ENCODE results near the gene VTI1A. TPM values are rescaled to one million over a fixed set of nuclear protein-coding genes. Genes with fewer than 3 reads are reported as not detected.

VTI1A gene
- total RNA-seq, 1 experiment from 2014 or later = 32.4 TPM

DNA sequence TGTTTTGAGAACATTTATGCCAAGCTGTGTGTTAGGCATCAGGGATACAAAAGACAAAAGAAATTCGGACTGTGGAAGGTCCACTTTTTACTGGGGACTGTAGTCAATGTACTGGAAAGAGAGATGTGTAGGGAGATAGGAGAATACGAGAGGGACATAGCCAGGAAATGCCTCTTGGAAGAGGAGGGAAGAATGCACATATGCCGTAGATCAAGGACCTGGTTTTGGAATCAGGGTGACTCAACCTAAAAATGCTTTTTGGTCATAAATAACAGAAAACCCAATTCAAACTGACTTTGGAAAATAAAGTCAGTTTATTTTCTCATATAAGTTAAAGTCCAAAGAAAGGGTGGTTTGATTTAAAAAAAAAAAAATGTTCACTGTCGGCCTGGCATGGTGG lies 362.7 kb downstream of the VTI1A start:
- no peak for DNase-seq (ENCODE audit: low read depth)

DNA sequence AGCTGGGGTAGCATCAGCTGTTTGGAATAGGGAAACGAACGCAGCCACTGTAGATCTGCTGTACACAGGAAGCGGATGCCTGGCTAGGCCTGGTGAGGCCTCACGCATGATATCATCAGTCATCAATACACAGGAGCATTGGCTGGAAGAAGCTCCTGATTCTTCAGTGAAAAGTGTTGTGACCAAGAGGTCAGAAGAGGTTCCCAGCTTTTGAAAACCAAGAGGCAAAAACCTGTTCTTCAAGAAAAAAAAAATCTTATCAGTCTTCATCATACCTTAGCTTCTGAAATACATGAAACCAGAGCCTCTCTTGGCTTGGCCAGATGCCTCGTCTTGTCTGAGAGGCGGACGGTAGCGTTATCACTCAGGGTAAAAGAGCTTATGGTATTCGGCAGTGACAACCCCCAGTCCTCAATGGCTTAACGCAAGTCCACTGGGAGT lies 363.7 kb downstream of the VTI1A start:
- no peak for DNase-seq (ENCODE audit: low read depth)

DNA sequence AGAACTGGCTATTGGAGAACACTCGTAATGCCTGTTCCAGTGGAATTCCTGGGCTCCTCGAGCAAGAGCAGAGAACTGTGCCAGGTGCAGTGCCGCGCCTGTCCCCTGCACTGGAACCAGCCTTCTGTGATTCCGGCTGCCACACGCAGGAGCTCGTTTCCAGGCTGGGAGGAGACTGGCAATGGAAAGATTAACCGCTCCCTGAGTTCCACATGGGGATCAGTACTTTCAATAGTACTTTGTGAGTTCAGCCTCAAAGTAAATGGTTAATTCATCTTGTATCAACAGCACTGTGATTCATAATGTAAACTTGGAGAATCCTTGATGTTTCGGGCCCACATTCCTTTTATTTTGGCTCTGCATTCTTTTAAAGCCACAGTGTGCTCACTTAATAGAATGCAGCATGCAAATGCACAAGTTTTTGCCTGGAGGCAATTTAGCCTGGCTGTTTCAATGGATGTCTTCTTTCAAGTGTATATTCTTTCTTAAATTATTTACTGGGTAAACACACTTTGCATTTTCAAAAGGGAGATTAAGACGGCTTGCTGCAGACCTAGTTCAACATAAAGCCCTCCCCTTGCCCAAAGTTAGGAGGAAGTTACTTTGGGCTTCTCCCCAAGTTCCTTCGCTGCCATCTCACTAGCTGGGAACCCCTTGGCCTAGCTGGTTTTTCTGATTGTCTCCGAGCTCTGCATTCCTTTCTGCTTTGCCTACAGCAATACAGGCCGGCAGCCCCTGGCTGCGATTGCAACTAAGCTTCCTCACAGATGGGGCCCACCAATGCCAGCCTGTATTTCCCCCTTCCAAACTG lies 364.9 kb downstream of the VTI1A start:
- peak; percentile 98 for DNase-seq (ENCODE audit: low read depth)

DNA sequence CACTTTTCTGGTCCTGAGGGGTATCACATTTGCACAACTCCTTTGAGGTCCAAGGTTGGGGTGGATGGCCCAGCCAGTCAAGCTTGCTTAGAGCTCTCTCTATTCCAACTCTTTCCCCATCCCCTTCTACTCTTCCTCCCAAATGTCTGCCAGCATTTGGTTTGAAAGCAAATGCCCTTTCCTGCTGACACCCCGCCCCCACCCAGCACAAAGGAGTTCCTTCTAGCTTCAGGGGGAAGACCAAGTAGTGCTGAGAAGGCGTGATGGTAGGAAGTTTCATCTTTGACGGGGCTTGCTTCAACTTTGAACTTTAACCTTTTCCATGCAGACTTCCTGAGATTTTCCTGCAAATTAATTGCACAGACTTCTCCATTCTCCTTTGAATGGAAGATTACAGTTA lies 365.6 kb downstream of the VTI1A start:
- peak; percentile 7 for DNase-seq (ENCODE audit: low read depth)

DNA sequence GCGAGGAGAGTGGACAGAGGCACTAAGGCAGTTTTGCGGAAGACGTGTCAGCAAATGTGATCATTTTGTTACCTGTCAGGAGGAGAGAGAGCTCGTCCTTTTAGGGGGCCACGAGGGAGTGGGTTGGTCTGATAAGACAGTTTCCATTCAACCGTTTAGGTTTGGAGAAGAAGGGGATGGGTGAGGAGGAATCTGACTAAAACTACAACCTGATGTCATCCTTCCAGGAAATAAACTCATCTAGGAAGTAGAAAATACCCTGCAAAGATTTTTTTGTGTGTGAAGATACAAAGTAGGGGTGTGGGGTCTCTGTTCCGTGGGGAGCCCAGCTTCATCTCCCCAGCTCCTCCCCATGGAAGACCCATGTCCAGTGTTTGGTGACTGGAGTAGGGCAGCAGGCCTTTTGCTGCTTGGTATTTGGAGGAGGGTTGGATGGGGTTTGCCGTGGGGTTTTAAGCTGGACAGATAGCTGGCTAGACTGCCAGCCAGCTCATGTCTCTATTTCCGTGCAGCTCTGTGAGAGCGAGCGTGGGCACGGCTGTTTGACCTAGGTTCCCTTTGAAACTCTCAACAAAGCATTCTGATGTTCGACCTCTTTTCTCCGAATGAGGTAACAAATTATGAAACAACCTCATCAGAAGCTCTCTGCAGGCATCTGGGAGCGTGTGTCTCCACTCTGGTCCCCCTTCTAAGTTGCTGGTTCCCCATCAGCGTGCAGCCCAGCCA lies 367.0 kb downstream of the VTI1A start:
- DNase-seq (ENCODE audit: low read depth) = no peak

DNA sequence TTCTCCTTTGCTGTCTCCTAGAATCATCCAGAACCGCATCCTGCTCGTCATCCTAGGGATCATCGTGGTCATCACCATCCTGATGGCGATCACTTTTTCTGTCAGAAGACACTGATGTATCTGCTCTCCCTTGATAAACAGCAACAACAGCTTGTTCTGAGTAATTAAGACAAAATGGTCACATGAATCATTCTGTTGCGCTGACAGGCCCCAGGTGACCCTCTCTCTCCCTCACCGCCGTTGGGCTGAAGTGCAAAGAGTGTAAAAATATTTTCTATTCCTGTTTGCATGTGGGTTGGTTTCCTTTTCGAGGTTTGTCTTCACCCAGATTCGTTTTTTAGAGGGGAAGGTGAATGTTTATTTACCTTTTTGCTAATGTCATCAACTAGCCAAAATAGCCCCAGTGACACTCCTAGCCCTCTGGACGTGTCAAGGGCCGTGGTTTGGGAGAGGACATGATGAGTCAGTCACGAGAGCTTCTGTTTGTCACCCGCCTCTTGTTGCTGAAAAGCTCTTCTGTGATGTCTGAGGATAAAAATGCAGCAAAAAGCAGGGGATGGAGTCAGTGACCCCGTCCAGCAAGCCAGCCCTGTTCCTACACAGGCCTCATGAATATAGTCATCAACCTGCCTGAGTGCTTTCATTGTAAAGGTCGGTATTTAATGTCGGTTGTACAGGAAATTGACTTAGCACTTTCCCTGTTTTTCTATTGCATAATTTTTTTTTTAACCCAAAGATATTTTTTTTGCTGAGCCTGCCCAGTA lies 368.4 kb downstream of the VTI1A start:
- peak; percentile 83 for DNase-seq (ENCODE audit: low read depth)

DNA sequence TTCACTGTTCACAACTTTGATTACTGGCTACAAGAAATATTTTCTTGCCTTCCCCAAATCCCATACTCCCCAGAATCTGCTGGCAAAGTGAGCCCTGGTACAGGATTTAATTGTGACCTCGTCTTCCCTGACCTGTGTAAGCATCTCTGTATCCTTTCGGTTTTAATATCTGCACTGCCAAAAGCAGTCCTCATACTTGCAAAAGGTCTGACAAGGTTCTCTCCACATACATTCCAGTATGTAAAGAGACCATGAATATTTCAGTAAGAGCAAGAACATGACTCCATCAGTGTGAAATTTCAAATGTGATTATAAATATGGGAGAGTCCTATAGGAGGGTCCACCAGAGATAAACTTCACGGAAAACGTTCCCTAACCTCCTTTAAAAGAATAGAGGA lies 369.0 kb downstream of the VTI1A start:
- no peak for DNase-seq (ENCODE audit: low read depth)

DNA sequence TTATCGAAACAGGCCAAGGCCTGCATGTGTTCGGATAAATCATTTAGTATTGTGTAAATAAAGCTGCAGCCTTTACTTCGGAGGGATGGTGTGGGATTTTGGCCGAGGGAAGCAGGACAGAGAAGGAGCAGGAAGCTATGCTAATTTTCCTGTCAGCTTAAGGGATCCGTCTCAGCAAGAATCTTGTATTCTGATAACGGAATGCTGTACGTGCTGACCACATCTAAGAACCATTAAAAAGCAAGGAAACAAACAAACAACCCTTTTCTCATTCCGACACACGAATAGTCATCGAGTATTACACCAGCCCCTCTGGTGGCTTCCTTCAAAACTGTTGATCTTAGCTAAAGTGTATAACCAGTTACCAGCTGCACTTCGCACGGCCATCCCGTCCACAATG lies 369.9 kb downstream of the VTI1A start:
- no peak for DNase-seq (ENCODE audit: low read depth)

DNA sequence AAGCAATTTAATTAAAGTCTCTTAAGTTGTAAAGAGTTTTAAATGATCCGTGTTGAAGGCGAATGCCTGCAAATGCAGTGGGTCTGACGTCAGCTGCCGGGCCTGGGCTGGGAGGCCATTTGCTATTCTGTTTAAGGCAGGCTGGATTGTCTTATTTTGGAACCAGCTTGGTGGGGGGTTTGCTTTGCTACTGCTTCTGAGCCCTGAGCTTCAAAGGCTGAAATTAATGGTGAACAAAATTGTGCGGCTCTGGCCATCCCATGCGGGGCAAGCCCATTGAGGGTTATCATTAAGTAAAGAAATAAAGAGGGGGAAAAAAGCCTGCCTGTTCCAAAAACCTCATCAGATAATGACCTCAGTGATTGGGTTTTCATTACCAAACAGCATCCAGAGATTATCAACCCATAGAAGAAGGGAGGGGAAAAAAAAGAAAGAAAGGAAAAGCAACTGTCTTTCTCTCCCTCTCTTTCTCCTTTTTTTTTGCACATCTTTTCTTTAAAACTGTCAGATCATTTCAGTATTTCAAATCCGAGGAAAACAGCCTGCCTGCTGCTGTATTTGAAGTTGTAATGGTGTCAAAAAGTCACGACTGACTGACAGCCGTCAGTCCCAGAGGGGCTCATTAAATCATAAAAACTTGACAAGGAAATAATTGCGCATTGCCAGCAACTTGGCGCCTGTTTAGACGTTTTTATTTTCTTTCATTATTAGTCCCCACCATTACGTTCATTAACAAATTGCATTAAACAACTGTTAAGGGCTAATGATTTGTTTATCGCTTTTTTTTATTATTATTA lies 371.2 kb downstream of the VTI1A start:
- DNase-seq (ENCODE audit: low read depth) = no peak

DNA sequence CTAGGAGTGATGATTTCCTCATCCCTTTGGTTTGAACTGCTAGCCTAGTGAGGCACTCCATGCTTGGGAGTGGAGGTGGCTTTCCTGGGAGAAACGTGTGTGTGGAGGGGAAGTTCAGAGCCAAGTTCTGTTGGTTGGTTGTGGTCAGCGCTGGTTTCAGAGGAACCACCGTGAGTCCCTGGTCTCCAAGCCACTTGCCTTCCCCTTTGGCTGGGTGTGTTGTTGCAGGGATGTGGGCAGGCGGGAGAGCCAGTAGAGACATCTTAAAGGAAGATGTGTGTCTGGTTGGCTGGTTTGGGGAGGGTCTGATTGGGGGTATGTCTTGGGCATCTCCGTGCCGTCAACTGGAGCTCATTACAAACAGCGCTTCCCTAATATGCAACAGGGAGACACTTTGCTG lies 372.2 kb downstream of the VTI1A start:
- no peak for DNase-seq (ENCODE audit: low read depth)

DNA sequence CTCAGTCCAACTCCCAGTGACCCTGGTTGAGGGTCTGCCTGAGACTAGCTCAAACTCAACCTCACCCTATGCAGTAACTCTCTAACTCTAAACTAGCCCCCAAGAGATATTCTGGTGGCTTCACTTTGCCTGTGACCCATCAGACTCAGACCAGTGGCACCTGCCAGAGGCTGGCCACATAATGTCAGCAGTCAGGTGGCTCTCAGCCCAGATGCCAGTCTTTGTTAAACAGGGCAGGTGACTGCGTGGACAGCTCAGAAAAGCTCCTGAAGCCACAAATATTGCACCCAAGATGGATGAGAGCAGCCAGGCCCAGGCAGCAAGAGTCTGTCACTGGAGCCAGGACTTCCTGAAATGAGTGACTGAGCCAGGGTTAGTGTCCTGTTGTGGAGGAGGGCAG lies 373.3 kb downstream of the VTI1A start:
- DNase-seq (ENCODE audit: low read depth) = no peak

DNA sequence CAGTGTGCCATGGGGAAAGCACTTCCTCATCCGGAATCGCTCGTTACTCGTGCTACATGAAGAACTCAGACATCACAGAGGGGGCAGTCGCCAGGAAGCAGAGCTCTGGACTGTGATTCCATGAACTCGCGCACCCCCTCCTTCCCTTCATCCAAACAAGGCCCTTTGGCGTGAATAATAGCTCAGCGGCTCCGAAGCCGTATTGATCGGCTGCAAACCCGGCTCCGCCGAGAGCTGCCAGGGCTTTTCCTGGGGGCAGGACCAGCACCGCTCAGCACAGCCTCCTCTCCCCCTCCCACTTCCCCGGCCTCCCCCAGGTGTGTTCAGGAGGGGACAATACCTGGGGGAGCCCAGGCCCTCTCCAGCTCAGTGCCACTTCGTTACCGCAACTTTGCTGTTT lies 374.0 kb downstream of the VTI1A start:
- no peak for DNase-seq (ENCODE audit: low read depth)

DNA sequence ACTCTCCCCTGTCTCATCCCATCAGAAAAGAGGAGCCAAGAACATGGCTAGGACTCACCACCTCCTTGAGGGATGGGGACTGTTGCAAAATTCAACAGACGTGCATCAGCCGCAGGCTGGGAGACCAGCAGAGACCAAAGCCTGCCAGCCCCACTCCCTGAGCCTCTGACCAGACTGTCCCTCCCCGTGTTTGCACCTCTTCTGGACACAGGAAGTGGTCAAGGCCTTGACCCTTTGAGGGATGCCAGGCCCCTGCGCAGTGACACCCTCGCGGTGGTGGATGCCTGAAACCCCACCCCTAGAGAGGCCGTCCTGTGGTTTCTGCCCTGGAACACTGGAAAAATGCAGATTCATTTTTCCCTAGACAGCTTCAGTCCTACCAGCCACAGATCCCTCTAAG lies 374.6 kb downstream of the VTI1A start:
- no peak for DNase-seq (ENCODE audit: low read depth)

DNA sequence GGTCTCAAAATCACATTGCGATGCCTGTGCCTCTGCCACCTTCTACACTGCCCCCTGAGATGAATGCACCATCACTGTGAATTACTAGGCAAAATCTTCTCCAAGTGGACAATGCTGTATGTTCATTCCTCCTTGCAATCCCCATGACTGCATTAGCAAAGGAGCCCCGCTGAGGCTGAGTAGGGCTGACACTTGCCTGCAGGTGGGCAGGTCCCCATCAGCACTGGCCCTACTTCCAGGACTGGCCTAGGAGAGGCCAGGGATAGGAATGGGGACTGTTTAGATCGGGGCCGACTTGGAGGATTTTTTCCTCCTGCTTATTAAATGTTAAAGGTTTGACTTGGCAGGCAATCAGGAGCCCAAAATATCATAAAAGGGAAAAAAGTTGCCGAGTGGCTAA lies 376.0 kb downstream of the VTI1A start:
- no peak for DNase-seq (ENCODE audit: low read depth)

DNA sequence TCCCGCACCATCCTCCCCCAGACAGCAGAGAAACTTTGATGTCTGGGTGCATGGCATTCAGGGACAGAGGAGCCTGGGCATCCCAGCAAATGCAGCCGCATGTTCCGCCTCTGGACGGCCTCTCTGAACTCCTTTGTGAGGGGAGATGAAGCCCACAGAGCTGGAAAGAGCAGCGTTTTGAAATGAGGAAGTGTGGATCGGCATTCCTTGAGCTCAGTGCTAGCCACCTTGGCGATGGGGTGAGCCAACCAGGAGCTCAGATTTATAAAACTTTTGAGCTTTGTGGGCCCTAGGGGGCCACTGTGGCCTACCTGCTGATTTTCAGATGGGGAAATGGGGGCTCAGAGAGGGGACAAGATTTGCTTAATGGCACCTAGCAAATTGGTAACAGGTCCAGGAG lies 376.6 kb downstream of the VTI1A start:
- no peak for DNase-seq (ENCODE audit: low read depth)

DNA sequence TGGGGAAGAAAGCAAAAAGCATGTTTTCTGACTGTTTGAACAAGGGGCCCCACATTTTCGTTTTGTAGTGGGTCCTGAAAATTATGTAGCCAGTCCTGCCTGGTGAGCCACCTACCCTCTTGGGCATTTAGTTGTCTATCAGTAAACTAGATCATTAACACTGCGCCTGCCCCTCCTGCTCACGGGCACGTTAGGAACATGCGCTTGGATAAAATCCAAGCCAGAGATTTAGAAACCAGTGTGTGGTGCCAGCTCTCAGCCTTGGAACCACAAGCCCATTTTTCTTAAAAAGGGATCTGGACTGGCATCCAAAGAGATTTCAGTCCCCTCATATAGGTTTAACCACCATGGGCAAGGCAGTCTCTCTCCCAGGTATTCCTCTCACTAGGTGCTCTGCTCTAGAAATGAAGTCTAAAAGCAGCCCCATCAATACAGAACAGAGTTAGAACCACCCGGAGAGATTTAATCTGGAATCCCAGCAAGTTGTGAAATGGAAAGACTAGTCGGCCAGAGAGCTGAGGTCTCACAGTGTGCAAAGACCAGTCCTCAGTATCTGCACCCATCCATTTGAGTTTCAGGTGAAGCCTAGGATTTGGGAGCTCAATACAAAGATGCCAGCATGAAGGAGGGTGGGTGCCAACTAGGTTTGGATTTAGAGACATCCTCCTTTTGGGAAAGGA lies 379.1 kb downstream of the VTI1A start:
- DNase-seq (ENCODE audit: low read depth) = no peak

DNA sequence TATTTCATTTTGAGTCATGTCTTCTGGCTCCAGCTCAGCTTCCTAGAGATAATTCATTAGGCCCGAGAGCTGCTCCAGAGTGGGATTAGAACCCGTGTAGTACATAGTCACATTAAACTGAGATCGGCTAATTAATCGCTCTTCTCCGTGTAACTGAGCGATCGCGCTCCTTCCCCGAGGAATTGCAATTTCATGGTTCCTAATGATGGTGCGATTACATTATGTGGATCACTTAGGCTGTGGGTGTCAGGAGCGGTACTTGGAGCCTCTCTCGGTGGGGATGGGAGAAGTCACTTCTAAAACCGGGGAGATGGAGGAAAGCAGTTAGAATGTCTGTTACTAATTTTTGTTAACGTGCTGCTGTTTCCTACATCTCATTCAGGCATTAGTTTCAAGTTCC lies 380.1 kb downstream of the VTI1A start:
- no peak for DNase-seq (ENCODE audit: low read depth)

DNA sequence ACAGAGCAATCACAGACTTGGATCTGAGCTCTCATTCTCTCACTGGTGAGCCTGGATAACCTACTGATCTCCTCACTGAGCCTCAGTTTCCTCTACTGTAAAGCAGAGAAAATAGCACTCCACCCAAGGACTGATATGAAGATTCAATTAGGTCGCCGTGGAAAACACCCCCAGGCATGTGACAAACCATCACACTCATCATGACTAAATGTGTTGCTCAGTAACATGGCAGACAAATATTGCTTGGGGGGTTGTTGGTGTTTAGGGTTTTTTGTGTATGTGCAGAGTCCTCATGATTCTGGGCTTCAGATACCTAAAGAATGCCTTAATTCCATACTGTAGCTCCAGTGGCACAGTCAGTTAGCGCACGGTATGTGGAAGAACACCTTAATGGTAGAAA lies 380.9 kb downstream of the VTI1A start:
- peak; percentile 72 for DNase-seq (ENCODE audit: low read depth)

DNA sequence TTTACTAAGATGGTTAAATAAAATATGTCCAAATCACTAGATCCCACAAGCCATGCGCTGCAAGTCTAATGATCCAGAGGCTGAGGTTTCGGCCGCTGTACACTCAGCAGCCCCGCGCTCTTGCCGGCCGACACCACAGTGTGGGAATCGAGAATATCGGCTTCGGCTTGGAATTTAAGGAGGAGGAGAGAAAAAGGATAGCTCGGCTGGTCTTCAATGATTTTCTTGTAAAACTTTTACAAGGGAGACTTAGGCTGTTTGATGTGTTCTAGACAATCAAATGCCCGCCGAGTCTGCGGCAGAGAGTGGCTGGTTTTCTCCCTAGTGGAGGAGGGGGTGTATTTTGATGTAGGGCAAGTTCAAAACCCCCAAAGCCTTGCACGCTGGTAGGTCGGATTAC lies 384.8 kb downstream of the VTI1A start:
- DNase-seq (ENCODE audit: low read depth) = no peak

DNA sequence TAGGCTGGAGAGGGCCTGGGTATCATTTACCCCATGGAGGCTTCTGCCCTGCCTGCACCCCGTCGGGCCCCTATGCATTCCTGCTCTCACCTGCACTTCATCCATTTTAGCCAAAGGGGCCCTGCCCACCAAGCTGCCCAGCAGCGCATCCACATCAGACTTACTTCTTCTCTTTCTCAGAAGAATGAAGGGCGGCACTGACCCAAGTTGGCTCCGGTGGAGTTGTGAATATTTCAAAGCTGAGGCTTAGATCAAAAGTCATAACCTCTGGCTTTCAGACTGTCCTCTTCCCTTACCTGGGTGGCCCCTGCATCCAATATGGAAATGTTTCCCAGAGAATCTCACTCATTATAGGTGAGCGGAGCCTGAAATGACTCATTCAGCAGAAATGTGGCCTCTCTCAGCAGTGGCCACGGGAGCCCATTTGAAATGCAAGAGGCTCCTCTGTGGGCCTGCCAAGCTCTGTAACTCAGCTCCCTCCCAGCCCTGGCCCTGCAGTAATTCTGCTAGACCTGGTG lies 385.4 kb downstream of the VTI1A start:
- DNase-seq (ENCODE audit: low read depth) = peak; percentile 71

DNA sequence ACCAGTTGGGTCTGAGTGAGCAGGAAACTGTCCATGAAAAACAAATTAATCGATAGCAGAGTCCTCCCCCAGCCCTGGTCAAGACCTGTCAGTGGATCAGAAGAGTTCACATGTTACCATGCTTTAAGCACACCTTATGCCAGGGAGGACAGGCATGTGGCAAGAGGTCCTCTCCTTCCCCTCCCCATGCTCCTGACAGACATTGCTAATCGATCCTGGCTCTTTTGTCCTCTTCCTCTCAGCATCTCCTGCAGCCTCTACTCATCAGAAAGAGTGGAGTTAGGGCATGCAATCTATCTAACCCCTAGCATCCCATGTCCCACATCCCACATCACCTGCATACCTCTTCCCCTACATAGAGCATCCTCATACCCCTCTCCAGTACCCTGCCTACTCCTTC lies 385.9 kb downstream of the VTI1A start:
- no peak for DNase-seq (ENCODE audit: low read depth)

All from M059J (cell line).